Anterior cingulate cortex (tissue), 58 donors: ENCODE data around the gene UBL4A.

Source experiments
- DNase-seq, 58 donors: peaks; one replicate each; lab custom pipeline; 2025; lab: John Stamatoyannopoulos, UW

The UBL4A gene

GRCh38 chrX:154443992-154444754 is 42.2 kb downstream of the UBL4A start, which contains the start of gene FAM50A:
Gene FAM50A (plus strand): TSS chrX:154444141. CDS start chrX:154444236, 95 bp downstream.
- peak in 51 of 58 donors; percentile 6 to 80 (median 54) for DNase-seq

GRCh38 chrX:154443479-154443910 is 42.9 kb downstream of the UBL4A start:
- DNase-seq: no peak

GRCh38 chrX:154441984-154442707 is 44.3 kb downstream of the UBL4A start:
- DNase-seq: no peak

GRCh38 chrX:154441564-154441963 is 44.9 kb downstream of the UBL4A start:
- no peak for DNase-seq

GRCh38 chrX:154440623-154441357 is 45.6 kb downstream of the UBL4A start:
- no peak for DNase-seq

- no peak for DNase-seq
Measured at GRCh38 chrX:154439841-154440240, 46.6 kb downstream of the UBL4A start.

GRCh38 chrX:154437971-154438893 is 48.2 kb downstream of the UBL4A start:
- DNase-seq: peak in 1 of 58 donors; percentile 2

- DNase-seq: peak in 33 of 58 donors; percentile 3 to 59 (median 27)
Measured at GRCh38 chrX:154436983-154437752, 49.2 kb downstream of the UBL4A start, which contains the start of gene GDI1. Gene GDI1 (plus strand): TSS chrX:154437154. CDS start chrX:154437255, 101 bp downstream.

GRCh38 chrX:154436374-154436982 is 49.9 kb downstream of the UBL4A start:
- peak in 26 of 58 donors; percentile 3 to 51 (median 24) for DNase-seq

GRCh38 chrX:154435171-154435733 is 51.2 kb downstream of the UBL4A start:
- no peak for DNase-seq

- DNase-seq: no peak
Measured at GRCh38 chrX:154434394-154435168, 51.8 kb downstream of the UBL4A start.
